OCI-LY3 (cell line): ENCODE measurements around the gene LDB3.

Experiments
- EZH2phosphoT487 ChIP-seq: fragments of 200-600 bp; shearing (Covaris generic); IDR thresholded peaks from 2 replicates; pipeline ENCODE4 v1.6.1; 2018; ENCODE audit warnings: antibody characterized with exemption, mixed run types, low read depth
- TF ChIP-seq, protein P1 (sequence below): fragments of 200-600, 300-600 bp; sonication (generic); IDR thresholded peaks from 2 replicates; pipeline ENCODE4 v1.5.1; 2014; ENCODE audit warnings: antibody characterized with exemption, low read length, low read depth

DNA sequence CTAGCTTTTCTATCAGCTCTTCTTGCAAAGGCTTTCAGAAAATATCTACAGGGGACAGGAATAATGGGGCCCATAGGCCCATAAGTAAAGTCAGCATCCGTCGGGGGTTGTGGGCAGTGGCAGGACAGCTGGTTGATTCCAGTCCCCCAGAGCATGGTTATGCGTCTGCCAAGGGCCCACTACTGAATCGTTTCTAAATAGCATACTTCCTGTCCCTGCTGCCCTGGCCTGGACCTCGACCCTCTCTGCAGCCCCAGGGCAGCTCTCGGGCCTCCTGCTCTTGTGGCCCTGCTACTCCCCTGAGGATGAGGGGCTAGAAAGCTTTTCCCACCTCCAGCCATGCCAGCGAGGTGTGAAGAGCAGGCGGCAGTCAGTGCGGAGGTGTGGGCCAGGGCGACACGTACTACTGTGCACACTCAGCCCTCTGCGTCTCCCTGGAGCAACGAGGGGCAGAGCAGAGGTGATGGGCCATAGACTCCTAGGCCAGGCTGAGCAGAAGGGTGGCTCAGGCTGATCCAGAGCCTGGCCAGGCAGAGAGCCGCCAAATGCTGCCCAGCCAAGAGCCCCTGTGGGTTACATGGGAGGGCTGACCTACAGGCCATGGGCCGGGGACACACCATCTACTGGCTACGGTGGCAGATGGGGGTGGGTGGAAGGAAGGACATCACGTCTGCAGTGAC, 18.7 kb upstream of the LDB3 start:
- TF ChIP-seq, protein P1, sequence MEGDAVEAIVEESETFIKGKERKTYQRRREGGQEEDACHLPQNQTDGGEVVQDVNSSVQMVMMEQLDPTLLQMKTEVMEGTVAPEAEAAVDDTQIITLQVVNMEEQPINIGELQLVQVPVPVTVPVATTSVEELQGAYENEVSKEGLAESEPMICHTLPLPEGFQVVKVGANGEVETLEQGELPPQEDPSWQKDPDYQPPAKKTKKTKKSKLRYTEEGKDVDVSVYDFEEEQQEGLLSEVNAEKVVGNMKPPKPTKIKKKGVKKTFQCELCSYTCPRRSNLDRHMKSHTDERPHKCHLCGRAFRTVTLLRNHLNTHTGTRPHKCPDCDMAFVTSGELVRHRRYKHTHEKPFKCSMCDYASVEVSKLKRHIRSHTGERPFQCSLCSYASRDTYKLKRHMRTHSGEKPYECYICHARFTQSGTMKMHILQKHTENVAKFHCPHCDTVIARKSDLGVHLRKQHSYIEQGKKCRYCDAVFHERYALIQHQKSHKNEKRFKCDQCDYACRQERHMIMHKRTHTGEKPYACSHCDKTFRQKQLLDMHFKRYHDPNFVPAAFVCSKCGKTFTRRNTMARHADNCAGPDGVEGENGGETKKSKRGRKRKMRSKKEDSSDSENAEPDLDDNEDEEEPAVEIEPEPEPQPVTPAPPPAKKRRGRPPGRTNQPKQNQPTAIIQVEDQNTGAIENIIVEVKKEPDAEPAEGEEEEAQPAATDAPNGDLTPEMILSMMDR, result no peak
- TF ChIP-seq EZH2phosphoT487, result no peak
